SW480 (cell line): ENCODE data around the gene CCDC70.
"Not testable (repeated sequence)": the region's sequence is repeated elsewhere in the genome, so short reads cannot be mapped to it uniquely, and the experiment has no call there.

Source experiments
- DNase-seq: peaks from one replicate; pipeline ENCODE4 v3.0.0-alpha.2; 2016; ENCODE audit warnings: low spot score

The CCDC70 gene

GRCh38 chr13:51865838-51866237 is 4.1 kb downstream of the CCDC70 start:
- DNase-seq, result no peak

- DNase-seq, result no peak
These were observed 5.3 kb downstream of the CCDC70 start for GRCh38 chr13:51867062-51867461.

GRCh38 chr13:51869916-51870315 is 8.1 kb downstream of the CCDC70 start:
- no peak for DNase-seq

- DNase-seq, result no peak
These were observed 8.8 kb downstream of the CCDC70 start for GRCh38 chr13:51870616-51871015.

GRCh38 chr13:51873117-51873798 is 11.5 kb downstream of the CCDC70 start:
- no peak for DNase-seq

- DNase-seq, result no peak
These were observed 12.1 kb downstream of the CCDC70 start for GRCh38 chr13:51873837-51874236.

GRCh38 chr13:51874651-51875050 is 12.9 kb downstream of the CCDC70 start:
- DNase-seq, result no peak

- no peak for DNase-seq
These were observed 17.4 kb downstream of the CCDC70 start for GRCh38 chr13:51879133-51879532.

GRCh38 chr13:51881296-51881695 is 19.5 kb downstream of the CCDC70 start:
- no peak for DNase-seq

GRCh38 chr13:51882570-51883225 is 20.9 kb downstream of the CCDC70 start:
- DNase-seq, result no peak

- no peak for DNase-seq
These were observed 21.4 kb downstream of the CCDC70 start for GRCh38 chr13:51883226-51883600.

GRCh38 chr13:51885651-51886050 is 23.9 kb downstream of the CCDC70 start:
- DNase-seq, result no peak

- DNase-seq, result no peak
These were observed 25.7 kb downstream of the CCDC70 start for GRCh38 chr13:51887468-51887867.

- no peak for DNase-seq
These were observed 30.9 kb downstream of the CCDC70 start for GRCh38 chr13:51892657-51893056.

GRCh38 chr13:51894239-51894638 is 32.5 kb downstream of the CCDC70 start:
- DNase-seq, result peak; percentile 3

- DNase-seq, result peak; percentile 54
These were observed 34.4 kb downstream of the CCDC70 start for GRCh38 chr13:51895906-51896888.

GRCh38 chr13:51900471-51900870 is 38.7 kb downstream of the CCDC70 start:
- no peak for DNase-seq

GRCh38 chr13:51902776-51903175 is 41.0 kb downstream of the CCDC70 start:
- DNase-seq, result no peak

GRCh38 chr13:51905787-51906186 is 44.0 kb downstream of the CCDC70 start:
- DNase-seq, result no peak

- no peak for DNase-seq
These were observed 44.8 kb downstream of the CCDC70 start for GRCh38 chr13:51906581-51906980.

- no peak for DNase-seq
These were observed 45.4 kb downstream of the CCDC70 start for GRCh38 chr13:51907040-51907732.

- DNase-seq, result not testable (repeated sequence)
These were observed 47.5 kb downstream of the CCDC70 start for GRCh38 chr13:51909265-51909664.
